Testis (tissue), 2 donors: ENCODE measurements around the gene TBXAS1.

ENCODE experiments used
- POLR2A ChIP-seq: fragments of 450-650 bp; IDR thresholded peaks from one replicate; pipeline ENCODE4 v1.6.1; 2017; ENCODE audit warnings: antibody characterized with exemption, mild to moderate bottlenecking, moderate library complexity
- TF ChIP-seq, protein P1 (sequence below), 3 experiments: fragments of 450-650 bp in 2 of 3; fragments of 200-600 bp in 1 of 3; sonication (generic) in 1 of 3; IDR thresholded peaks; one replicate each; pipeline ENCODE4 v1.5.1; 2016 to 2019; ENCODE audit warnings: antibody characterized with exemption in 3 of 3, mild to moderate bottlenecking in 2 of 3, moderate library complexity in 1 of 3

- TF ChIP-seq POLR2A: no peak
- TF ChIP-seq, protein P1, sequence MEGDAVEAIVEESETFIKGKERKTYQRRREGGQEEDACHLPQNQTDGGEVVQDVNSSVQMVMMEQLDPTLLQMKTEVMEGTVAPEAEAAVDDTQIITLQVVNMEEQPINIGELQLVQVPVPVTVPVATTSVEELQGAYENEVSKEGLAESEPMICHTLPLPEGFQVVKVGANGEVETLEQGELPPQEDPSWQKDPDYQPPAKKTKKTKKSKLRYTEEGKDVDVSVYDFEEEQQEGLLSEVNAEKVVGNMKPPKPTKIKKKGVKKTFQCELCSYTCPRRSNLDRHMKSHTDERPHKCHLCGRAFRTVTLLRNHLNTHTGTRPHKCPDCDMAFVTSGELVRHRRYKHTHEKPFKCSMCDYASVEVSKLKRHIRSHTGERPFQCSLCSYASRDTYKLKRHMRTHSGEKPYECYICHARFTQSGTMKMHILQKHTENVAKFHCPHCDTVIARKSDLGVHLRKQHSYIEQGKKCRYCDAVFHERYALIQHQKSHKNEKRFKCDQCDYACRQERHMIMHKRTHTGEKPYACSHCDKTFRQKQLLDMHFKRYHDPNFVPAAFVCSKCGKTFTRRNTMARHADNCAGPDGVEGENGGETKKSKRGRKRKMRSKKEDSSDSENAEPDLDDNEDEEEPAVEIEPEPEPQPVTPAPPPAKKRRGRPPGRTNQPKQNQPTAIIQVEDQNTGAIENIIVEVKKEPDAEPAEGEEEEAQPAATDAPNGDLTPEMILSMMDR (IDR thresholded peaks at IDR 0.05): no peak
These were observed 121.9 kb downstream of the TBXAS1 start for GRCh38 chr7:139950881-139951525.
